C4-2B (cell line): ENCODE data around the gene MINDY2.

ENCODE experiments used
- CTCF ChIP-seq: fragments of 450-650 bp; conservative IDR thresholded peaks from 2 replicates; pipeline ENCODE4 v1.5.1; 2017; ENCODE audit warnings: mild to moderate bottlenecking
- ZFX ChIP-seq: fragments of 450-650 bp; IDR thresholded peaks from 2 replicates; pipeline ENCODE4 v1.6.1; 2017

GRCh38 chr15:58734859-58735258, 36.2 kb upstream of the MINDY2 start:
- TF ChIP-seq CTCF (no peak), ZFX (no peak)
